ACC112 (cell line): ENCODE measurements around the gene THOP1.

ENCODE experiments used
- H2AFZ ChIP-seq: fragments of 200-600 bp; sonication (generic); one replicate; pipeline ENCODE4 v1.6.0; 2017; ENCODE audit warnings: antibody characterized with exemption, low read length; ENCODE audit not compliant: unreplicated experiment
- H3K27ac ChIP-seq: fragments of 200-600 bp; sonication (generic); 2 replicates; pipeline ENCODE4 v1.5.1; 2014; ENCODE audit warnings: low read depth, mild to moderate bottlenecking, antibody characterized with exemption, low read length, moderate library complexity
- H3K27me3 ChIP-seq: fragments of 200-600 bp; sonication (generic); 2 replicates; pipeline ENCODE4 v1.6.1; 2014; ENCODE audit warnings: mild to moderate bottlenecking, antibody characterized with exemption, low read length, moderate library complexity, mixed read lengths; ENCODE audit not compliant: insufficient read depth
- H3K36me3 ChIP-seq: fragments of 200-600 bp; sonication (generic); 2 replicates; pipeline ENCODE4 v1.6.1; 2016; ENCODE audit warnings: mild to moderate bottlenecking, antibody characterized with exemption, low read length, moderate library complexity, mixed read lengths; ENCODE audit not compliant: insufficient read depth
- H3K4me1 ChIP-seq: fragments of 200-600 bp; sonication (generic); one replicate; pipeline ENCODE4 v1.6.1; 2016; ENCODE audit warnings: low read length, mixed read lengths; ENCODE audit not compliant: insufficient read depth, unreplicated experiment, control insufficient read depth
- H3K4me3 ChIP-seq: fragments of 200-600 bp; sonication (generic); 2 replicates; pipeline ENCODE4 v1.5.1; 2014; ENCODE audit warnings: mild to moderate bottlenecking, low read depth, low read length
- H3K79me2 ChIP-seq: fragments of 200-600 bp; sonication (generic); one replicate; pipeline ENCODE4 v1.6.0; 2016; ENCODE audit warnings: low read length; ENCODE audit not compliant: control insufficient read depth, unreplicated experiment, insufficient read depth

Gene THOP1

GRCh38 chr19:2754659-2755447 is 30.4 kb upstream of the THOP1 start:
- H3K4me3 ChIP-seq = no peak overlapping the region
- no peaks in the 10 kb centered on the region for H3K79me2 ChIP-seq
- H3K27ac ChIP-seq = no peak overlapping the region
- 0 out of 2 replicates have a peak, but pooled peaks cover 3% of the 10 kb centered on the region for H3K36me3 ChIP-seq
- H2AFZ ChIP-seq = no peak overlapping the region
- H3K4me1 ChIP-seq = no peaks in the 10 kb centered on the region
- H3K27me3 ChIP-seq = no peaks in the 10 kb centered on the region

- H2AFZ ChIP-seq = no peak overlapping the region
These were observed 29.9 kb upstream of the THOP1 start for GRCh38 chr19:2755448-2755705.

GRCh38 chr19:2755811-2756210 is 29.5 kb upstream of the THOP1 start:
- H3K4me1 ChIP-seq = no peaks in the 10 kb centered on the region

More at GRCh38 chr19:2755448-2755705, 29.9 kb upstream of the THOP1 start:
- Histone ChIP-seq H3K79me2 (no peaks in the 10 kb centered on the region), H3K4me1 (no peaks in the 10 kb centered on the region), H3K27ac (no peak overlapping the region), H3K4me3 (no peak overlapping the region), H3K27me3 (no peaks in the 10 kb centered on the region), H3K36me3 (0 out of 2 replicates have a peak, but pooled peaks cover 3% of the 10 kb centered on the region)

GRCh38 chr19:2756477-2756876 is 28.8 kb upstream of the THOP1 start:
- Histone ChIP-seq H3K4me3 (no peak overlapping the region), H3K36me3 (0 out of 2 replicates have a peak, but pooled peaks cover 3% of the 10 kb centered on the region), H3K4me1 (no peaks in the 10 kb centered on the region), H3K79me2 (no peaks in the 10 kb centered on the region), H3K27me3 (no peaks in the 10 kb centered on the region), H2AFZ (no peak overlapping the region), H3K27ac (no peak overlapping the region)

More at GRCh38 chr19:2755811-2756210, 29.5 kb upstream of the THOP1 start:
- H3K36me3 ChIP-seq = 0 out of 2 replicates have a peak, but pooled peaks cover 3% of the 10 kb centered on the region
- H3K27ac ChIP-seq = no peak overlapping the region
- H3K27me3 ChIP-seq = no peaks in the 10 kb centered on the region
- H3K4me3 ChIP-seq = no peak overlapping the region
- H2AFZ ChIP-seq = no peak overlapping the region
- no peaks in the 10 kb centered on the region for H3K79me2 ChIP-seq

- Histone ChIP-seq H3K4me1 (no peaks in the 10 kb centered on the region), H3K36me3 (0 out of 2 replicates have a peak, but pooled peaks cover 3% of the 10 kb centered on the region), H3K27ac (no peak overlapping the region), H2AFZ (no peak overlapping the region), H3K27me3 (no peaks in the 10 kb centered on the region), H3K79me2 (no peaks in the 10 kb centered on the region), H3K4me3 (no peak overlapping the region)
These were observed 28.1 kb upstream of the THOP1 start for GRCh38 chr19:2756921-2757881.

- 0 out of 2 replicates have a peak, but pooled peaks cover 3% of the 10 kb centered on the region for H3K36me3 ChIP-seq
- no peaks in the 10 kb centered on the region for H3K79me2 ChIP-seq
These were observed 26.5 kb upstream of the THOP1 start for GRCh38 chr19:2758601-2759313.

GRCh38 chr19:2759362-2759761 is 25.9 kb upstream of the THOP1 start:
- Histone ChIP-seq H3K4me1 (no peaks in the 10 kb centered on the region), H3K27me3 (no peaks in the 10 kb centered on the region), H3K27ac (no peak overlapping the region), H3K36me3 (0 out of 2 replicates have a peak, but pooled peaks cover 3% of the 10 kb centered on the region), H3K79me2 (no peaks in the 10 kb centered on the region), H3K4me3 (no peak overlapping the region), H2AFZ (no peak overlapping the region)

More at GRCh38 chr19:2758601-2759313, 26.5 kb upstream of the THOP1 start:
- Histone ChIP-seq H3K27ac (no peak overlapping the region), H2AFZ (no peak overlapping the region), H3K4me1 (no peaks in the 10 kb centered on the region), H3K27me3 (no peaks in the 10 kb centered on the region), H3K4me3 (no peak overlapping the region)

- Histone ChIP-seq H3K36me3 (0 out of 2 replicates have a peak, but pooled peaks cover 3% of the 10 kb centered on the region), H3K79me2 (no peaks in the 10 kb centered on the region), H3K27ac (no peak overlapping the region), H3K4me1 (no peaks in the 10 kb centered on the region), H3K4me3 (no peak overlapping the region), H2AFZ (no peak overlapping the region), H3K27me3 (no peaks in the 10 kb centered on the region)
These were observed 25.3 kb upstream of the THOP1 start for GRCh38 chr19:2759965-2760364.

GRCh38 chr19:2761309-2761677 is 24.0 kb upstream of the THOP1 start:
- Histone ChIP-seq H3K4me3 (no peak overlapping the region), H3K79me2 (no peaks in the 10 kb centered on the region), H2AFZ (no peak overlapping the region), H3K27me3 (no peaks in the 10 kb centered on the region), H3K27ac (no peak overlapping the region), H3K4me1 (no peaks in the 10 kb centered on the region), H3K36me3 (0 out of 2 replicates have a peak, but pooled peaks cover 3% of the 10 kb centered on the region)
